Fibroblast of the conjunctiva (primary cell): ENCODE results near the gene PRKCI.

Source experiments
- DNase-seq: peaks from one replicate; pipeline ENCODE4 v3.0.0-alpha.2; 2010; ENCODE audit warnings: low read depth

PRKCI gene

DNA sequence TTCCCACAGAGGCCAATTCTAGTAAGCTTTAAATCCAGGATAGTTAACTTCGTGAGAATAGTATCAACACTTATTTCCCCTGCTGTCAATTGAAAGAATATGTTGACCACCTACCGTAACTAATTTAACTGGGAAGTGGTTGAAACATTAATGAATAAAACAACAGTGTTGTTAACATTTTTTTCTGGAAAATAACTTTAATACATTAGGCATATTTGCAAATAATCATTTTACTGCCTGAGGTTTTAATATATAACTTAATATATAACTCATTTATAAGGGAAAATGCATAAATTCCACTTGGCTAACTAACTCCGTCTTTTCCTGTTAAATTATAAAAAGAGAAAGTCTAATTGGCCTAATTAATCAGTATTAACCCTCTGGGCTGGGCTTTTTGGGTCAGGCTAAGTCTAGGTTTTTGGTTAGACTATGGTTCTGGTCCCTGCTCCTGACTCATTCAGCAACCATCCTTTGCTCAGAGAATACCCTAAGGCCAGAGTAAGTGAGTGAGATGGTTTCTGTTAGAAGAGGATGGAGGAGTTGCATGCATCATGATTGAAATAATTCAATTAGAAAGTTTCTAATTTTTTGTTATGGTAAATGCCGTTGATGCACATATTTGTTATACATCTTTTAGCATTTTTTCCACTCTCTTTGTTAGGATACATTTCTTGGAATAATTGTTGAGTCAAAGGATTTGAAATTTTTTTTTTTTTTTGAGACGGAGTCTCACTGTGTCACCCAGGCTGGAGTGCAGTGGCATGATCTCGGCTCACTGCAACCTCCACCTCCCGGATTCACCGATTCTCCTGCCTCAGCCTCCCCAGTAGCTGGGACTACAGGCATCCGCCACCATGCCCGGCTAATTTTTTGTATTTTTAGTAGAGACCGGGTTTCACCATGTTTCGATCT, 124.5 kb downstream of the PRKCI start:
- DNase-seq: no peak

DNA sequence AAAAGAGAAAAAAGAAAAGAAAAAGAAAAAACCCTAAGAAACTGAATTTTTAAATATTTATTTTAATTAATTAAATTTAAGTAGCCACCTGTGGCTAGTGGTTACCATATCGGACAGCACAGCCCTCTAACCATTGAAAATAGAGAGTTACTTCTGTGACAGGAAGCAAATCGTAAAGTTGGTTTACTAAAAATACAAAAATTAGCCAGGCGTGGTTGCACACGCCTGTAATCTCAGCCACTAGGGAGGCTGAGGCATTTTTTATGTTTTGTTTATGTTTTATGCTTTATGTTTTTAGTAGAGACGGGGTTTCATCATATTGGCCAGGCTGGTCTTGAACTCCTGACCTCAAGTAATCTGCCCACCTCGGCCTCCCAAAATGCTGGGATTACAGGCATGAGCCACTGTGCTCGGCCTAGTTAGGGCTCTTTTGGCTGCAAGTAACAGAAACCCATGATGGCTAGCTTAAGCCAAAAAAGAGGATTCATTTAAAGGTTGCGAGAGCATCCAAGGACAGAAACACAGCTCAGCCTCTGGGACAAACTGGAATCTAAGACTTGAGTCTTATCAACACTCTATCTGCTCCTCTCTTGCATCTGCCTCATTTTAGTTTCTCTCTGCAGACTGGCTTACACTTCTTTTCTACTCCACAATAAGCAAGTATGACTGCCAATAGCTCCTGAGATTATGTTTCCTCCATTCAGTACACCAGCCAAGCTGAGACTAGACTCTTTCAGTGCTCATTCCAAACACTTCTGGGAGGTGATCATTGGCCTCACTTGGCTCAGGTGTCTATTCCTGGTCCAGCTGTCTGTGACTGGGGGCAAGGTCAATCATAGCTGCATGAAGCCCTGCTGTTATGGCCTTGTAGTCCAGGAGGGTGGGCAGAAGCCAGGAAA, 128.5 kb downstream of the PRKCI start:
- DNase-seq: no peak

GRCh38 chr3:170352936-170353335, 130.7 kb downstream of the PRKCI start:
- DNase-seq: no peak

- no peak for DNase-seq
These were observed 131.3 kb downstream of the PRKCI start for GRCh38 chr3:170353485-170353884.

GRCh38 chr3:170354760-170355159, 132.5 kb downstream of the PRKCI start:
- no peak for DNase-seq
